ENCODE measurements around the gene ZBTB17.
"Not testable (repeated sequence)": the region's sequence is repeated elsewhere in the genome, so short reads cannot be mapped to it uniquely, and the experiment has no call there.

DNA sequence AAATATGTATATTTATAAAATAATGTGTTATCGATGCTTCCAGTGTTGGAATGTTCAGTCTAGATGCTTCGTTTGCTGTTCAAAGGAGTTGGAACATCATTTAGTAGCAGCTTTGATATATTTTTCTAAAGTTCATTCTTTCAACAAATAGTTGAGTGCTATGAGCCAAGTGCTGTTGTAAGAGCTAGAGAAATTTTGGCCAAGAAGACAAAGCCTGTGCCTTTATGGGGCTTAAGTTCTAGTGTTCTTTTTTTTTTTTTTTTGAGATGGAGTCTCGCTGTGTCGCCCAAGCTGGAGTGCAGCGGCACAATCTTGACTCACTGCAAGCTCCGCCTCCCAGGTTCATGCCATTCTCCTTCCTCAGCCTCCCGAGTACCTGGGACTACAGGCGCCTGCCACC, 49.5 kb downstream of the ZBTB17 start:
- TF ChIP-seq, protein P1, sequence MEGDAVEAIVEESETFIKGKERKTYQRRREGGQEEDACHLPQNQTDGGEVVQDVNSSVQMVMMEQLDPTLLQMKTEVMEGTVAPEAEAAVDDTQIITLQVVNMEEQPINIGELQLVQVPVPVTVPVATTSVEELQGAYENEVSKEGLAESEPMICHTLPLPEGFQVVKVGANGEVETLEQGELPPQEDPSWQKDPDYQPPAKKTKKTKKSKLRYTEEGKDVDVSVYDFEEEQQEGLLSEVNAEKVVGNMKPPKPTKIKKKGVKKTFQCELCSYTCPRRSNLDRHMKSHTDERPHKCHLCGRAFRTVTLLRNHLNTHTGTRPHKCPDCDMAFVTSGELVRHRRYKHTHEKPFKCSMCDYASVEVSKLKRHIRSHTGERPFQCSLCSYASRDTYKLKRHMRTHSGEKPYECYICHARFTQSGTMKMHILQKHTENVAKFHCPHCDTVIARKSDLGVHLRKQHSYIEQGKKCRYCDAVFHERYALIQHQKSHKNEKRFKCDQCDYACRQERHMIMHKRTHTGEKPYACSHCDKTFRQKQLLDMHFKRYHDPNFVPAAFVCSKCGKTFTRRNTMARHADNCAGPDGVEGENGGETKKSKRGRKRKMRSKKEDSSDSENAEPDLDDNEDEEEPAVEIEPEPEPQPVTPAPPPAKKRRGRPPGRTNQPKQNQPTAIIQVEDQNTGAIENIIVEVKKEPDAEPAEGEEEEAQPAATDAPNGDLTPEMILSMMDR (conservative IDR thresholded peaks at IDR 0.05; ENCODE audit: low read length), result not testable (repeated sequence)
- TF ChIP-seq EZH2phosphoT487 (IDR thresholded peaks at IDR 0.05; ENCODE audit: borderline replicate concordance), result not testable (repeated sequence)

Measured in Loucy (cell line).